ENCODE measurements around the gene CRB3.
"Not testable (repeated sequence)": the region's sequence is repeated elsewhere in the genome, so short reads cannot be mapped to it uniquely, and the experiment has no call there.

CRB3 gene

GRCh38 chr19:6498294-6499036, 34.4 kb downstream of the CRB3 start:
- no peak for DNase-seq

DNA sequence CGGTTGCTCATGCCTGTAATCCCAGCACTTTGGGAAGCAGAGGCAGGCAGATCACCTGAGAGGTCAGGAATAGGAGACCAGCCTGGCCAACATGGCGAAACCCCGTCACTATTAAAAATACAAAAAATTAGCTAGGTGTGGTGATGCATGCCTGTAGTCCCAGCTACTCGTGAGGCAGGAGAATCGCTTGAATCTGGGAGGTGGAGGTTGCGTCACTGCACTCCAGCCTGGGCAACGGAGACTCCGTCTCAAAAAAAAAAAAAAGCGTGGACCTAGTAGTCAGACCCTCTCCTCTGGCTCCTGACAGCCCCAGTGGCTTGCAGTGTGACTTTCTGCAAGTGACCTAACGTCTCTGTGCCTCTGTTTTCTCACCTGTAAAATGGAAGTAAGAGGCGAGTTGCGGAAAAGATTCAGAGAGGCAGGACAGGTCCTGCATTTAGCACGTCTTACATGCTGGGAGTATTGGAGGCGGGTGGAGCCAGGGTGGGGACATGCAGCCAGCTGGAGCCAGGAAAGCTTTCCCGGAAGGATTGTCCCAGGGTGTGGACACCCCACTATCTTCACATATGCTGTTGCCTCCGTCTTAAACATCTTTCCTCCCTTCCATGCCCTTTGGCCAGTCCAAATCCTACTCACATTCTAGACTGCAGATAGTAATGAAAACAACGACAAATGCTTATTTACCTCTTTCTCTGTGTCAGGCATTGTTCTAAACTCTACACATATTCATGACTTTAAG, 35.1 kb downstream of the CRB3 start:
- DNase-seq, result no peak

DNA sequence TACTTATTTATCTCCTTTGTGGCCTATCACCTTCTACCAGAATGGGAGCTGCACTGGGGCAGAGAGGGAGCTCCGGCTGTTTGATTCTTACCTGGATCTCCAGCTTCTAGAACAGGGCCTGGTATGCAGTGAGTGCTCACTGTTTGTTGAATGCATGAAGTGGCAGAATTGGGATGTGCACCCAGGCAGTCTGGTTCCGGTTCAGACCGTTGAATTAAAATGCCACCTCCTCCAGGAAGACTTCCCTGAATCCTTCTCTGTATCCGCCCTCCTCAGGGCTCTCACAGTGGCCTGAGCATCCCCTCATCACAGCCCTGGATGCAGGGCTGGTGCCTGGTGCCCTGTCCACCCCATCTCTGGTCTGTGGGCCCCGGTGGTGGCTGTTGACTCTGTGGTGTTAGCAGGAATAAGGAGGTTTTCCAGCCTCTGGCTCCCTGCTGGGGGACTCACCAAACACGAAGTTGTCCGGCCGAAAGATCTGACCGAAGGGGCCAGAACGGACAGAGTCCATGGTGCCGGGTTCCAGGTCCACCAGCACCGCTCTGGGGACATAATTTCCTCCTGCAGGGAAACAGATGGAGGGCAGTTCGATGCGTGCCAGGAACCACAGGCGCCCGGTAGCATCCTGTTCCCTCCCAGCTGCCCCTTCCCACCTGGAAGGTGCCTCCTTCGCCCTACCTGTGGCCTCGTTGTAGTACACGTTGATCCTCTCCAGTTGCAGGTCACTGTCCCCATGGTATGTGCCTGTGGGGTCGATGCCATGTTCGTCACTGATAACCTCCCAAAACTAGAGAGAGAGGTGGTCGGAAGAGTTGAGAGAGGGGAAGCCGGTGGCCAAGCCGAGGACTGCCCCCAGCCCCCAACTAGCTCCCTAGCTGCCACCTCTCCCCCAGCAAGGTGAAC, 37.0 kb downstream of the CRB3 start:
- DNase-seq, result peak; percentile 14

GRCh38 chr19:6501740-6502648, 37.9 kb downstream of the CRB3 start, which contains the start of gene TUBB4A:
Gene TUBB4A (minus strand): TSS chr19:6502309. CDS start chr19:6502212, 97 bp downstream.
- peak; percentile 14 for DNase-seq

DNA sequence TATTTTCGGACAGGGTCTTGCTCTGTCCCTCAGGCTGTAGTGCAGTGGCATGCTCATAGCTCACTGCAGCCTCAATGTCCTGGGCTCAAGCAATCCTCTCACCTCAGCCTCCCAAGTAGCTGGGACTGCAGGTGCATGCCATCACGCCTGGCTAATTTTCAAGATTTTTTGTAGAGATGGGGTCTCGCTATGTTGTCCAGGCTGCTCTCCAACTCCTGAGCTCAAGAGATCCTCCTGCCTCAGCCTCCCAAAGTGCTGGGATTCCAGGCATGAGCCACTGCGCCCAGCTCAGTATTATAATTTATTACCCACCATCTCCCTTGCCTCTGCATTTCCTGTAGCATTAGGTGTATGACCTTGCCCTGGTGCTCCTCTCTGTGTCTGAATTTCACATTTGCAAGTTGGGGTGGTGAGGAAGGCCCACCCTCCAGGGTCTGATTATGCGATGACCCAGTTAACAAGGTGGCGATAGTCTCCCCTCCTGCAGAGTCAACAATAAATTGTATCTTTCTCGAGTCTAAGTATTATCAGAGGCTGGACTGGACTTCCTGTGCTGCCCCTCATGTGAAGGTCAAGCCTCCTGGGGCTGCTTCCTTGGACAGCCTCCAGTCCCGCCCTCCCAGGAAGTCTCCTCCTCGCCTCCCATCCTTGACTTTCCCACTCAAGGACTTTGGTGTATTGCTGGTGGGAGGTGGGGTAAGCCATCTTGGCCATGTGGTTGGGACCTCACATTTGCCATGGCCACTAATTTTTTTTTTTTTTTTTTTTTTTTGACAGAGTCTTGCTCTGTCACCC, 39.5 kb downstream of the CRB3 start:
- DNase-seq, result no peak

DNA sequence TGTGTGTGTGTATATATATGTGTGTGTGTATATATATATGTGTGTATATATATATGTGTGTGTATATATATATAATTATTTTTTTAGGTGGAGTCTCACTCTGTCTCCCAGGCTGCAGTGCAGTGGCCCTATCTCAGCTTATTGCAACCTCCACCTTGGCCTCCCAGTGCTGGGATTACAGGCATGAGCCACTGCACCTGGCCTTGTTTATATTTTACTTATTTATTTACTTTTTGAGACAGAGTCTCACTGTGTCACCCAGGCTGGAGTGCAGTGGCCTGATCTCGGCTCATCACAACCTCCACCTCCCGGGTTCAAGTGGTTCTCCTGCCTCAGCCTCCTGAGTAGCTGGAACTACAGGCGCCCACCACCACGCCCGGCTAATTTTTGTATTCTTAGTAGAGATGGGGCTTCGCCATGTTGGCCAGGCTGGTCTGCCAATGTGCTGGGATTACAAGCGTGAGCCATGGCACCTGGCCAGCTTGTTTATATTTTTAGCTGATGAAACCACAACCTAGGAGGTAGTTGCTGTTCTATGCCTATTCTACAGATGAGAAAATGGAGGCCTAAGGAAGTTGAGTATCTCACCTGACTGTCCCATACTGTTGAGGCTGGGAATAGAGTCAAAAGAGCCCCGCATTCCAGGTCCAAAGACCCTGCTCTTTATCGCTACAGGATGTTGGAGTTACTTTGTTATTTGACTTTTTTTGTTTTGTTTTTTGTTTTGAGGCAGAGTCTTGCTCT, 44.1 kb downstream of the CRB3 start:
- not testable (repeated sequence) for DNase-seq

GRCh38 chr19:6509118-6509971, 45.3 kb downstream of the CRB3 start:
- DNase-seq, result no peak

DNA sequence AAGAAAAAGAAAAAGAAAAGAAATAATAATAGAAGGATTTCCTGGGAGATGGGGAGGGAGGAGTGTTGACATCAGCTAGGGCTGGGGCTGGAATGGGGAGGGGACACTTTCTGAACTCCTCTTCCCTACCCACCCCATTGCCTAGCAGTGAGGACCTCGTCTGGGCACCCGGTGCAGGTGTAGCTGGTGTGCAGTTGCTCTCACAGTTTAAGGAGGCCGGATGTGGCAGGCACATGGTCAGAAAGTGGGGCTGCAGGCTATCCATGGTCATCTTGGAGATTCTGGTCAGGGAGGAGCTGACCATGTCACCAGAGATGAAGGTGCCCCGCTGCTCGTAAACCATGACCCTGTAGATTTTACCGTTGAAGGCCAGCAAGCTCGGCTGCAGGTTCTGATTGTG, 46.5 kb downstream of the CRB3 start:
- DNase-seq, result no peak

DNA sequence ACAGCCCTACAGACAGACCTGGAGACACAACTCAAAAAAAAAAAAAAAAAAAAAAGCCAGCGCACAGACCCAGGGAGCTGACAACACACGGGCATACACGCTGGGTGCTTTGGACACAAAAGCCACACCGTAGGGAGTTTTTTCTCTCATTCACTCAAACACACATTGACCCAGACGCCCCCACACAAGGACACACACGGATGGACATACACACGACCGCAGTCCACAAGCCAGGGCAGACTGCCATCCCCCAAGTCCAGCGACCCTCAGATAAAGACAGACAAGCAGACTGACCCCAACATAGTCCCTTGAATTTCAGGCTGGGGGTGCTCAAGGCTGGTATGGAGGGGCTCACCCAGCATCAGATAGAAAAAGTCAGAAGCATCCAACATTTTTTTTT, 50.0 kb downstream of the CRB3 start:
- no peak for DNase-seq

DNA sequence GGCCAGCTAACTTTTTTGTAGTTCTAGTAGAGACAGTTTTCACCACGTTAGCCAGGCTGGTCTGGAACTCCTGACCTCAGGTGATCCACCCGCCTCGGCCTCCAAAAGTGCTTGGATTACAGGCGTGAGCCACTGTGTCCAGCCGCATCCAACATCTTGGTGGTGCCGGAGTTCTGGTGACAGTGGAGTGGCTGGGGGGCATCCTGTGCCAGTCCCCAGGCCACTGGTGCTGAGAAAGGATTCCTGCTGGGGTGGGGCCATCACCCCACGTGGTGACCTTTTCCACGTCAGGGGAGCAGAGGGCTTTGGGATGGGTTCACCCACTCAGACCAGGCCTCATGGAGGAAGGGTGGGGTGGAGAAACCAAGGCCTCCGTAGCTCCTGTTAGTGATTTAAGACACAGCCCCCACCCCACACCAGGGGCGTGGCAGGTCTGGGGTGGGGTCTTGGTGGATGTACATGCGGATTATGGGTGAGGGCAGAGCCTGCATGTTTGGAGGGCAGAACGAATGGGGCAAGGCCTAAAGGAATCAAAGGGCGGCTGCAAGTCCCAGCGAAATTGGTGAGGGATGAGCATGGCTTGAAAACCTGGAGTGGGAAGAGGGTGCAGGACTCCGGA, 51.0 kb downstream of the CRB3 start:
- DNase-seq, result no peak

DNA sequence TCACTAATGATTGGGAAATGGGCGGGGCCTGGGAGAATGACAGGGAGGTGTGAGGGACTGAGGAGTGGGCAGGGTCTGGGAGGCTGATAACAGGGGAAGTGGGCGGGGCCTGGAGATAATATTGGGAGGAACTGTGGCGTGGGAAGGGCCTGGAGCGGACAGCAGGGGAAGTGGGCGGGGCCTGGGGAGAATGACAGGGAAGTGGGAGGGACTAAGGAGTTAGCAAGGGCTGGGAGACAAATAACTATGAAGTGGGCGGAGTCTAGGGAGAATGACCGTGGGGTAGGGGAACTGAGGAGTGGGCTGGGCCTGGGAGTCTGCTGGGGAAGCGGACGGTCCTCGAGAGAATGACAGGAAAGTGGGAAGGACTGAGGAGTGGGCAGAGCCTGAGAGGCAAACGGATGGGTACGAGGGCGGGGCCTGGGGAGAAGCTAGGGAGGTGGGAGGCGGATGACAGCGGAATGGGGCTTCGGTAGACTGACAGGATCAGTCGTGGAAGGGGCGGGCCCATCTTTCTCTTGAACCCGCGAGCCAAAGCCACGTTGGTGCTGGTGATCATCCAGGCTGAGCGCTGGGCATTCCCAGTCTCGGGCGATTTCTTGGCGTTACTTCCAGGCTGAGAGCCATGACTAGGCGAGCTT, 52.1 kb downstream of the CRB3 start:
- DNase-seq, result peak; percentile 64
